ENCODE results near the gene KIAA0408. TPM values are rescaled to one million over a fixed set of nuclear protein-coding genes. Genes with fewer than 3 reads are reported as not detected.

KIAA0408 gene
- total and polyA plus RNA-seq, 4 donors, result 0.07 to 0.28 TPM; not detected in 2

DNA sequence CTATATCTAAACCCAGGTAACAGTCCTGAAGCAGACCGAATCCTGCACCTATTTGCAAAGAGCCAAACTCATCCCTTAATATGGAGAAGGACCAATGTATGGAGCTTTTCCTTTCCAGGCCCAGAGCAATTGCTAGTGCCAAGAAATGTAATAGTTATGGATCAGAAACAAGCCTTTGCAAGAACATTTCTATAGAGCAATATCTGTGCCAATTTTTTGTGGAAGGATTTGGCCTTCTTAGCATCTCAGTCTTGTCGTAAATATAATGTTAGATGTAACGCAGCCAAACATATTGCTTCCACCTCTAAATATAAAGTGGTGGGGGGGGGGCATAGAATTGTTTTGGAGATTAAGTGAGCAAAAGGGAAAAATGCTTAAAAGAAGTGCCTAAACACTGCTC, 2.7 kb downstream of the KIAA0408 start:
- Histone ChIP-seq H3K4me1 (ENCODE audit: control insufficient read depth in 4 of 4, insufficient read depth in 4 of 4, low read length in 3 of 4) (peaks cover 2 to 29% (median 19%) of the 10 kb centered on the region in 4 donors), H3K36me3 (ENCODE audit: control insufficient read depth in 4 of 4, insufficient read depth in 3 of 4, low read depth in 1 of 4, low read length in 3 of 4) (no peaks in the 10 kb centered on the region), H3K27me3 (ENCODE audit: control insufficient read depth in 4 of 4, insufficient read depth in 4 of 4, low read length in 3 of 4) (no peaks in the 10 kb centered on the region), H3K4me3 (ENCODE audit: low read depth in 1 of 3, low read length in 3 of 3) (no peak overlapping the region), H3K9me3 (ENCODE audit: control insufficient read depth in 4 of 4, low read length in 3 of 4) (no peaks in the 10 kb centered on the region), H3K27ac (ENCODE audit: low read depth in 1 of 2, low read length in 2 of 2) (no peak overlapping the region), H3K9ac (ENCODE audit: low read depth in 1 of 2, low read length in 2 of 2) (no peak overlapping the region)
- DNase-seq (ENCODE audit: low spot score), result no peak
- WGBS, result 97% methylated on average over 3 of the region's 3 CpGs
- TF ChIP-seq TAF1 (conservative IDR thresholded peaks at IDR 0.05) (no peak), RAD21 (IDR thresholded peaks at IDR 0.05) (no peak), GABPA (IDR thresholded peaks at IDR 0.05 in 1 of 2, conservative IDR thresholded peaks at IDR 0.05 in 1 of 2) (no peak), JUND (IDR thresholded peaks at IDR 0.05) (no peak), HNF4A (conservative IDR thresholded peaks at IDR 0.05) (no peak), HNF4G (IDR thresholded peaks at IDR 0.05) (no peak), YY1 (IDR thresholded peaks at IDR 0.05) (no peak), RXRA (IDR thresholded peaks at IDR 0.05) (no peak), FOXA1 (IDR thresholded peaks at IDR 0.05) (no peak), NR2F2 (IDR thresholded peaks at IDR 0.05) (no peak), FOXA2 (IDR thresholded peaks at IDR 0.05) (no peak), EGR1 (IDR thresholded peaks at IDR 0.05; ENCODE audit: low read depth in 2 of 2) (no peak)
- TF ChIP-seq, protein P1, sequence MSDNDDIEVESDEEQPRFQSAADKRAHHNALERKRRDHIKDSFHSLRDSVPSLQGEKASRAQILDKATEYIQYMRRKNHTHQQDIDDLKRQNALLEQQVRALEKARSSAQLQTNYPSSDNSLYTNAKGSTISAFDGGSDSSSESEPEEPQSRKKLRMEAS (IDR thresholded peaks at IDR 0.05), result no peak
- TF ChIP-seq, protein P2, sequence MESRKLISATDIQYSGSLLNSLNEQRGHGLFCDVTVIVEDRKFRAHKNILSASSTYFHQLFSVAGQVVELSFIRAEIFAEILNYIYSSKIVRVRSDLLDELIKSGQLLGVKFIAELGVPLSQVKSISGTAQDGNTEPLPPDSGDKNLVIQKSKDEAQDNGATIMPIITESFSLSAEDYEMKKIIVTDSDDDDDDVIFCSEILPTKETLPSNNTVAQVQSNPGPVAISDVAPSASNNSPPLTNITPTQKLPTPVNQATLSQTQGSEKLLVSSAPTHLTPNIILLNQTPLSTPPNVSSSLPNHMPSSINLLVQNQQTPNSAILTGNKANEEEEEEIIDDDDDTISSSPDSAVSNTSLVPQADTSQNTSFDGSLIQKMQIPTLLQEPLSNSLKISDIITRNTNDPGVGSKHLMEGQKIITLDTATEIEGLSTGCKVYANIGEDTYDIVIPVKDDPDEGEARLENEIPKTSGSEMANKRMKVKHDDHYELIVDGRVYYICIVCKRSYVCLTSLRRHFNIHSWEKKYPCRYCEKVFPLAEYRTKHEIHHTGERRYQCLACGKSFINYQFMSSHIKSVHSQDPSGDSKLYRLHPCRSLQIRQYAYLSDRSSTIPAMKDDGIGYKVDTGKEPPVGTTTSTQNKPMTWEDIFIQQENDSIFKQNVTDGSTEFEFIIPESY (IDR thresholded peaks at IDR 0.05), result no peak
- TF ChIP-seq, protein P3, sequence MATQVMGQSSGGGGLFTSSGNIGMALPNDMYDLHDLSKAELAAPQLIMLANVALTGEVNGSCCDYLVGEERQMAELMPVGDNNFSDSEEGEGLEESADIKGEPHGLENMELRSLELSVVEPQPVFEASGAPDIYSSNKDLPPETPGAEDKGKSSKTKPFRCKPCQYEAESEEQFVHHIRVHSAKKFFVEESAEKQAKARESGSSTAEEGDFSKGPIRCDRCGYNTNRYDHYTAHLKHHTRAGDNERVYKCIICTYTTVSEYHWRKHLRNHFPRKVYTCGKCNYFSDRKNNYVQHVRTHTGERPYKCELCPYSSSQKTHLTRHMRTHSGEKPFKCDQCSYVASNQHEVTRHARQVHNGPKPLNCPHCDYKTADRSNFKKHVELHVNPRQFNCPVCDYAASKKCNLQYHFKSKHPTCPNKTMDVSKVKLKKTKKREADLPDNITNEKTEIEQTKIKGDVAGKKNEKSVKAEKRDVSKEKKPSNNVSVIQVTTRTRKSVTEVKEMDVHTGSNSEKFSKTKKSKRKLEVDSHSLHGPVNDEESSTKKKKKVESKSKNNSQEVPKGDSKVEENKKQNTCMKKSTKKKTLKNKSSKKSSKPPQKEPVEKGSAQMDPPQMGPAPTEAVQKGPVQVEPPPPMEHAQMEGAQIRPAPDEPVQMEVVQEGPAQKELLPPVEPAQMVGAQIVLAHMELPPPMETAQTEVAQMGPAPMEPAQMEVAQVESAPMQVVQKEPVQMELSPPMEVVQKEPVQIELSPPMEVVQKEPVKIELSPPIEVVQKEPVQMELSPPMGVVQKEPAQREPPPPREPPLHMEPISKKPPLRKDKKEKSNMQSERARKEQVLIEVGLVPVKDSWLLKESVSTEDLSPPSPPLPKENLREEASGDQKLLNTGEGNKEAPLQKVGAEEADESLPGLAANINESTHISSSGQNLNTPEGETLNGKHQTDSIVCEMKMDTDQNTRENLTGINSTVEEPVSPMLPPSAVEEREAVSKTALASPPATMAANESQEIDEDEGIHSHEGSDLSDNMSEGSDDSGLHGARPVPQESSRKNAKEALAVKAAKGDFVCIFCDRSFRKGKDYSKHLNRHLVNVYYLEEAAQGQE (IDR thresholded peaks at IDR 0.05), result no peak
- TF ChIP-seq, protein P4, sequence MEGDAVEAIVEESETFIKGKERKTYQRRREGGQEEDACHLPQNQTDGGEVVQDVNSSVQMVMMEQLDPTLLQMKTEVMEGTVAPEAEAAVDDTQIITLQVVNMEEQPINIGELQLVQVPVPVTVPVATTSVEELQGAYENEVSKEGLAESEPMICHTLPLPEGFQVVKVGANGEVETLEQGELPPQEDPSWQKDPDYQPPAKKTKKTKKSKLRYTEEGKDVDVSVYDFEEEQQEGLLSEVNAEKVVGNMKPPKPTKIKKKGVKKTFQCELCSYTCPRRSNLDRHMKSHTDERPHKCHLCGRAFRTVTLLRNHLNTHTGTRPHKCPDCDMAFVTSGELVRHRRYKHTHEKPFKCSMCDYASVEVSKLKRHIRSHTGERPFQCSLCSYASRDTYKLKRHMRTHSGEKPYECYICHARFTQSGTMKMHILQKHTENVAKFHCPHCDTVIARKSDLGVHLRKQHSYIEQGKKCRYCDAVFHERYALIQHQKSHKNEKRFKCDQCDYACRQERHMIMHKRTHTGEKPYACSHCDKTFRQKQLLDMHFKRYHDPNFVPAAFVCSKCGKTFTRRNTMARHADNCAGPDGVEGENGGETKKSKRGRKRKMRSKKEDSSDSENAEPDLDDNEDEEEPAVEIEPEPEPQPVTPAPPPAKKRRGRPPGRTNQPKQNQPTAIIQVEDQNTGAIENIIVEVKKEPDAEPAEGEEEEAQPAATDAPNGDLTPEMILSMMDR (IDR thresholded peaks at IDR 0.05; ENCODE audit: low read depth, low read length, missing input control), result no peak
- TF ChIP-seq, protein P5, sequence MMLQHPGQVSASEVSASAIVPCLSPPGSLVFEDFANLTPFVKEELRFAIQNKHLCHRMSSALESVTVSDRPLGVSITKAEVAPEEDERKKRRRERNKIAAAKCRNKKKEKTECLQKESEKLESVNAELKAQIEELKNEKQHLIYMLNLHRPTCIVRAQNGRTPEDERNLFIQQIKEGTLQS (IDR thresholded peaks at IDR 0.05), result no peak
